Measurements from ENCODE around the gene TCP11X1.
"Not testable (repeated sequence)": the region's sequence is repeated elsewhere in the genome, so short reads cannot be mapped to it uniquely, and the experiment has no call there.

TCP11X1 gene

DNA sequence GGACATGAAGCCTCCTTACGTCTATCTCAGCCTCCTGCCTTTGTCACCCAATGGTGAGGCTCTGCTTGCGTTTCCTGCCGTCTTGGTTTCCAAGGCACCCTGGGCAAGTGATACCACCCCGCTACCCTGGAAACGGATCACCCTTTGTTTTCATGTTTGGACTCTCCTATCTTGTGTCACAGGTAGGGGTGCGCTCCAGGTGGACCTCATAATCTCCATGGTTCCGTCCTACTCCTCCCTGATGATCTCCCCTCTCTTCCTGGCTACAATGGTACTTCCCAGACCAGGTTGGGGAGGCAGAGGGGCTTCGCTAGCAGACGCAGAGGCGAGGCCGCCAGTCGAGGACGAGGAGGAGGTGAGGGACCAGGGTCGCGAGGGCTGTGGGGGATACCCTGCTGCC lies at the start of gene TCP11X1:
Gene TCP11X1 (plus strand): TSS at position 316 of the 400 bp plus-strand sequence.
- DNase-seq (ENCODE audit: low read depth in 2 of 2) = not testable (repeated sequence)

- no peak for DNase-seq (ENCODE audit: low read depth in 2 of 2)
Measured at GRCh38 chrX:102185967-102186720, 29.0 kb upstream of the TCP11X1 start.

DNA sequence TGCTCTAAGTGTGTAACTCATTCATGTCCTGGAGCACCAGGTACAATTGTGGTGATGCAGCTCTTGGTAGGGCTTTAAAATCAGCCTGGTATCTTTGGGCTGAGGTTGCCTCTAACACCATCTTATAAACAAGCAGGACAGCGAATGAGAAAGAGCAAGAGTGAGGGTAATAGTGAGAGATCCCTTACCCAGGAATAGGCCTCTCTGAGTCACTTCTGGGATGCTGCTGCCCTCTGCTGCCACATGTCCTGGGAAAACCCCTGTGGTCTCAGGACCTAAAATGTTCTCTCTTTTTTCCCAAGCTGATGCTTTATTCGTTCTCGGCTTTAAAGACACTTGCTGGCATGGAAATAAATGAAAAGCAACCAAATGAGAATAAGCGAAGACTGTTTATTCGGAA lies 7.2 kb upstream of the TCP11X1 start:
- not testable (repeated sequence) for DNase-seq (ENCODE audit: low read depth in 2 of 2)

GRCh38 chrX:102216497-102216896 lies 1.4 kb downstream of the TCP11X1 start:
- not testable (repeated sequence) for DNase-seq (ENCODE audit: low read depth in 2 of 2)

GRCh38 chrX:102235678-102236077 lies 20.6 kb downstream of the TCP11X1 start:
- not testable (repeated sequence) for DNase-seq (ENCODE audit: low read depth in 2 of 2)

DNA sequence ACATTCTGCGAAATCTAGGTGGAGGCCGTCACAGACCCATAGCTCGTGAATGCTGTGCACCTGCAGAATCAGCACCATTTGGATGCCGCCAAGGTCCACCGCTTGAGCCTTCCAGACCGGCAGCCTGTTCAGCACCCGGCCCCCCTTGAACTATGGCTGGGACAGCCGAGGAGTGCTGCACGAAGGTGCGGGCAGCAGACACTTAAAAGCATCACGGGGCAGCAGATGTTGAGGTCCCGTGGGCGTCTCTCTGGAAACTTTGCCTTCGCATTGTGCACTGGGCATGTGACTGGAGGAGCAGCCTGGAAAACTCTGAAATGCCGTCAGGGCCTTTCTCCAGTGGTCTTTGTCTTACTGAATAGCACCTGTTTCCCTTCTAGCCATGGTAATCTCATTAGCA lies 25.2 kb downstream of the TCP11X1 start:
- not testable (repeated sequence) for DNase-seq (ENCODE audit: low read depth in 2 of 2)

DNA sequence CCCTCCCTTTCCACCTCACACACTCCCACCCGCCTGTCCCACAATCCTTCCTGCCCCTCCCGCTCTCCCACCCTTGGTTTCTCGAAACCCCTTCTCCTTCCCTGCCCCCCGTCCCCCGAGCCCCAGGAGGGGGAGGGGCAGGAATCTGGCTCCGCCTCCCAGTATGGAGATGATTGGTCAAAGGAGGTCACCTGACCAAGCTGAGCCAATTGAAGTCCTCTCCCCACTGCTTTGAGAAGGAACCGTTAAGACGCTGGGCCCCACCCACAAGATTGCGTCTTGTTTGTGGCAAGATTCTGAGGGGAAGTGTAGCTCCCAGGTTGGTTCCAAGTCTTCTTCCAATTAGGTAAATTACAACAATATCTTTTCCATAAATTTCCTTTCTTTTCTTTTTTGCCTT lies 31.8 kb downstream of the TCP11X1 start, which contains the start of gene NXF2:
Gene NXF2 (plus strand): TSS at position 275 of the 400 bp plus-strand sequence. CDS start 59,912 bp downstream, outside the sequence.
- not testable (repeated sequence) for DNase-seq (ENCODE audit: low read depth in 2 of 2)

DNA sequence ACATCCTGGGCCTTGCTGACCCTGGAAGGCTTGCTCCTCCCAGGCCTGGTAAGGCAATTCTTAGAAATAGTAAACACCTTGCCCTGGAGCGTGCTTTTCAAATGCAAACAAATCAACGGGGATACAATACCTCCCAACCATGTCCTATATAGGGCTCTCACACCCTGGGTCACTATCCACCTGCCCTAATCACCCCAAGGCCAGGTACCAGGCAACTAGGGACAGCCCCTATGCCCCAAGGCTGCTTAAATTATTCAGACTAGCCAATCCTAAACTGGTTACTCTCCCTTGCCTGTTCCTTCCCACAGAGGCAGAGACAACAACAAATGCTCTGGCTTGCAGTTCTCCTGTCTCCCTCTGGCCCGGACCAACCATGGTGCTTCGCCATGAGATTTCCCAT lies 57.1 kb downstream of the TCP11X1 start:
- not testable (repeated sequence) for DNase-seq (ENCODE audit: low read depth in 2 of 2)
